ENCODE data around the gene MAU2. TPM values are rescaled to one million over a fixed set of nuclear protein-coding genes. Genes with fewer than 3 reads are reported as not detected.

MAU2 gene
- total RNA-seq, 1 experiment from 2014 or later, result 48.4 TPM

DNA sequence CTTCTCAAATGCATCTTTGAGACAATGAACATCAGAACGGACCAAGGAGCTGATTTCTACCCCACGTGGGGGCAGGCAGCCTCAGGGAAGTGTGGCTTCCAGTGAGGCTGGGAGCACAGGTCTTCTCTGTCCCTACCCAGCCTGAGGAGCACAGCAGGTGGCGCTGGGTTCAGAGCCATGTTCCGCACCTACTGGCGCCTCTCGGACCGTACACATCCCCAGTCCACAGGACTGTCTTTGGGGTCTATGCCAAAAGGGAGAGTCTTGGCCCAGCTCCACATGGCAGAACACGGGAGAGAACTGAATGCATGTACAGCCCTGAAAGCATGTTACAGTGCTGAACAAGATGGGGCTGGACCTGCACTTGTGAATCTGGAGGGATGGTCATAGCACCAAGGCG is 22.9 kb upstream of the MAU2 start:
- H4K20me1 ChIP-seq (ENCODE audit: control insufficient read depth, insufficient read depth, insufficient read length), result no peaks in the 10 kb centered on the region
- H2BK15ac ChIP-seq (ENCODE audit: low read depth, low read length), result no peak overlapping the region
- no peaks in the 10 kb centered on the region for H3K79me2 ChIP-seq (ENCODE audit: insufficient read depth, low read length)
- H2BK20ac ChIP-seq (ENCODE audit: low read depth, low read length, poor library complexity, severe bottlenecking), result no peak overlapping the region
- H3K27ac ChIP-seq (ENCODE audit: insufficient read length, low read depth, low read length), result no peak overlapping the region
- DNase-seq, result no peak
- H3K9ac ChIP-seq (ENCODE audit: extremely low read depth, insufficient read length, low read length), result no peak overlapping the region
- H3K14ac ChIP-seq (ENCODE audit: insufficient read depth, low read length), result no peak overlapping the region
- no peaks in the 10 kb centered on the region for H3K27me3 Mint-ChIP-seq (ENCODE audit: low read depth)
- H4K91ac ChIP-seq (ENCODE audit: insufficient read length, low read depth, low read length), result no peak overlapping the region
- no peak overlapping the region for H3K23ac ChIP-seq (ENCODE audit: insufficient read length, low read depth, low read length)
- no peak overlapping the region for H3K18ac ChIP-seq (ENCODE audit: insufficient read length, low read depth, low read length)
- no peak overlapping the region; a peak in 1 of 7 replicates for H3K27ac Mint-ChIP-seq
- WGBS (ENCODE audit: extremely low coverage, insufficient read length, low lambda C conversion rate), result no CpG with 5 or more reads among the region's 9 CpGs
- no peaks in the 10 kb centered on the region for H3K27me3 ChIP-seq (ENCODE audit: insufficient read depth, low read length)
- no peak overlapping the region for H3T11ph ChIP-seq (ENCODE audit: low read length)
- H2BK120ac ChIP-seq (ENCODE audit: low read depth, low read length, poor library complexity, severe bottlenecking), result no peak overlapping the region
- no peak overlapping the region for H2AK5ac ChIP-seq (ENCODE audit: insufficient read length, low read length)
- no peak overlapping the region for H4K8ac ChIP-seq (replicated peaks; ENCODE audit: insufficient read length, low read depth, low read length)
- H4K5ac ChIP-seq (ENCODE audit: insufficient read length, low read depth, low read length), result no peak overlapping the region
- no peaks in the 10 kb centered on the region for H3K9me3 ChIP-seq (ENCODE audit: control insufficient read depth, low read depth, low read length)
- no peak overlapping the region for H2BK5ac ChIP-seq (ENCODE audit: insufficient read length, low read length)
- H2BK12ac ChIP-seq (ENCODE audit: insufficient read length, low read depth, low read length), result no peak overlapping the region
- H3K4me2 ChIP-seq (ENCODE audit: insufficient read depth, insufficient read length, low read length), result no peak overlapping the region
- TF ChIP-seq, protein P1, sequence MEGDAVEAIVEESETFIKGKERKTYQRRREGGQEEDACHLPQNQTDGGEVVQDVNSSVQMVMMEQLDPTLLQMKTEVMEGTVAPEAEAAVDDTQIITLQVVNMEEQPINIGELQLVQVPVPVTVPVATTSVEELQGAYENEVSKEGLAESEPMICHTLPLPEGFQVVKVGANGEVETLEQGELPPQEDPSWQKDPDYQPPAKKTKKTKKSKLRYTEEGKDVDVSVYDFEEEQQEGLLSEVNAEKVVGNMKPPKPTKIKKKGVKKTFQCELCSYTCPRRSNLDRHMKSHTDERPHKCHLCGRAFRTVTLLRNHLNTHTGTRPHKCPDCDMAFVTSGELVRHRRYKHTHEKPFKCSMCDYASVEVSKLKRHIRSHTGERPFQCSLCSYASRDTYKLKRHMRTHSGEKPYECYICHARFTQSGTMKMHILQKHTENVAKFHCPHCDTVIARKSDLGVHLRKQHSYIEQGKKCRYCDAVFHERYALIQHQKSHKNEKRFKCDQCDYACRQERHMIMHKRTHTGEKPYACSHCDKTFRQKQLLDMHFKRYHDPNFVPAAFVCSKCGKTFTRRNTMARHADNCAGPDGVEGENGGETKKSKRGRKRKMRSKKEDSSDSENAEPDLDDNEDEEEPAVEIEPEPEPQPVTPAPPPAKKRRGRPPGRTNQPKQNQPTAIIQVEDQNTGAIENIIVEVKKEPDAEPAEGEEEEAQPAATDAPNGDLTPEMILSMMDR (conservative IDR thresholded peaks at IDR 0.05), result no peak
- H3K79me1 ChIP-seq (ENCODE audit: insufficient read depth, low read depth, low read length, poor library complexity, severe bottlenecking), result no peaks in the 10 kb centered on the region
- no peaks in the 10 kb centered on the region; a peak in 1 of 5 replicates for H3K9me3 Mint-ChIP-seq
- no peak overlapping the region for H2AFZ ChIP-seq (ENCODE audit: low read length)
- H3K4me1 ChIP-seq (ENCODE audit: insufficient read depth, low read length), result no peaks in the 10 kb centered on the region
- H3K56ac ChIP-seq (ENCODE audit: insufficient read length, low read depth, low read length), result no peak overlapping the region
- H3K4ac ChIP-seq (ENCODE audit: low read depth, low read length), result no peak overlapping the region
- H3K4me3 Mint-ChIP-seq, result no peak overlapping the region
- H3K36me3 Mint-ChIP-seq (ENCODE audit: insufficient read depth in 1 of 3, low read depth in 3 of 3), result peaks cover 33 to 71% (median 58%) of the 10 kb centered on the region in 3 experiments
- no peaks in the 10 kb centered on the region for H3K4me1 Mint-ChIP-seq
- no peaks in the 10 kb centered on the region for H3K23me2 ChIP-seq (ENCODE audit: insufficient read length, low read depth, low read length, poor library complexity, severe bottlenecking)

Data from H9 (cell line).